BLaER1 treated with 17β-estradiol and CSF1 and Interleukin-3, amounts not matched to agents 10 nM and 100 nM (cell line): Measurements from ENCODE around the gene TLR7.

ENCODE experiments used
- H3K27ac ChIP-seq, 11 experiments: shearing (Covaris generic); formaldehyde crosslinking; 2 replicates each; pipeline ENCODE4 v1.8.1; 2022
- H3K27me3 ChIP-seq, 11 experiments: shearing (Covaris generic); formaldehyde crosslinking; 2 replicates each; pipeline ENCODE4 v1.8.1; 2022
- H3K36me3 ChIP-seq, 11 experiments: shearing (Covaris generic); formaldehyde crosslinking; 2 replicates each; pipeline ENCODE4 v1.8.1; 2022
- H3K4me1 ChIP-seq, 10 experiments: shearing (Covaris generic); formaldehyde crosslinking; 2 replicates each; pipeline ENCODE4 v1.8.1; 2022
- H3K4me2 ChIP-seq, 11 experiments: shearing (Covaris generic); formaldehyde crosslinking; 2 replicates each; pipeline ENCODE4 v1.8.1; 2022
- H3K4me3 ChIP-seq, 10 experiments: shearing (Covaris generic); formaldehyde crosslinking; 2 replicates each; pipeline ENCODE4 v1.8.1; 2022
- H3K9ac ChIP-seq, 11 experiments: shearing (Covaris generic); formaldehyde crosslinking; 2 replicates each; pipeline ENCODE4 v1.8.1; 2022
- H3K9me3 ChIP-seq, 11 experiments: shearing (Covaris generic); formaldehyde crosslinking; replicated peaks in 1 of 11; 2 replicates each; pipeline ENCODE4 v1.8.1; 2022
- H4K20me1 ChIP-seq, 11 experiments: shearing (Covaris generic); formaldehyde crosslinking; 2 replicates each; pipeline ENCODE4 v1.8.1; 2022
- Cebpa-rat ChIP-seq, 11 experiments: shearing (Covaris generic); IDR thresholded peaks; 2 replicates each; pipeline ENCODE4 v1.8.1; 2022

The TLR7 gene

GRCh38 chrX:12878536-12878935, 11.7 kb downstream of the TLR7 start:
- peaks cover 0 to 46% (median 10%) of the 10 kb centered on the region in 10 experiments; a peak in 10 of 20 replicates for H3K4me1 ChIP-seq
- no peaks in the 10 kb centered on the region; a peak in 4 of 22 replicates for H4K20me1 ChIP-seq
- no peak for TF ChIP-seq Cebpa-rat (IDR thresholded peaks at IDR 0.05)
- H3K27me3 ChIP-seq, result peaks cover 90 to 98% (median 96%) of the 10 kb centered on the region in 11 experiments
- peaks cover 0 to 52% (median 0%) of the 10 kb centered on the region in 11 experiments; a peak in 3 of 22 replicates for H3K36me3 ChIP-seq
- H3K27ac ChIP-seq, result no peak overlapping the region
- H3K9ac ChIP-seq, result no peak overlapping the region
- peaks cover 0 to 9% (median 0%) of the 10 kb centered on the region in 11 experiments; a peak in 1 of 22 replicates for H3K9me3 ChIP-seq
- H3K4me3 ChIP-seq, result no peak overlapping the region
- no peak overlapping the region for H3K4me2 ChIP-seq

GRCh38 chrX:12881914-12882313, 15.0 kb downstream of the TLR7 start:
- no peak overlapping the region for H3K9ac ChIP-seq
- H3K27ac ChIP-seq, result peak overlapping the region in 2 of 11 experiments; percentile 3 to 6; a peak in 2 of 22 replicates
- H3K4me3 ChIP-seq, result no peak overlapping the region
- peaks cover 0 to 85% (median 0%) of the 10 kb centered on the region in 11 experiments; a peak in 7 of 22 replicates for H3K36me3 ChIP-seq
- peaks cover 0 to 26% (median 4%) of the 10 kb centered on the region in 10 experiments; a peak in 6 of 20 replicates for H3K4me1 ChIP-seq
- peaks cover 0 to 26% (median 0%) of the 10 kb centered on the region in 11 experiments; a peak in 4 of 22 replicates for H3K9me3 ChIP-seq
- peaks cover 90 to 98% (median 97%) of the 10 kb centered on the region in 11 experiments for H3K27me3 ChIP-seq
- H3K4me2 ChIP-seq, result peak overlapping the region in 4 of 11 experiments; percentile 11 to 16 (median 14); a peak in 2 of 22 replicates
- no peak for TF ChIP-seq Cebpa-rat (IDR thresholded peaks at IDR 0.05)
- H4K20me1 ChIP-seq, result peaks cover 0 to 5% (median 0%) of the 10 kb centered on the region in 11 experiments; a peak in 3 of 22 replicates

GRCh38 chrX:12885508-12885907, 18.6 kb downstream of the TLR7 start:
- H3K27me3 ChIP-seq, result peaks cover 92 to 98% (median 97%) of the 10 kb centered on the region in 11 experiments

GRCh38 chrX:12886545-12886944, 19.7 kb downstream of the TLR7 start:
- Histone ChIP-seq H3K9ac (no peak overlapping the region), H3K4me3 (no peak overlapping the region), H3K4me1 (peaks cover 12 to 47% (median 23%) of the 10 kb centered on the region in 10 experiments), H3K27ac (no peak overlapping the region), H3K4me2 (no peak overlapping the region), H3K36me3 (peaks cover 0 to 68% (median 0%) of the 10 kb centered on the region in 11 experiments; a peak in 8 of 22 replicates), H3K27me3 (peaks cover 98 to 100% (median 100%) of the 10 kb centered on the region in 11 experiments), H3K9me3 (peaks cover 5 to 54% (median 11%) of the 10 kb centered on the region in 11 experiments; a peak in 15 of 22 replicates), H4K20me1 (peaks cover 0 to 5% (median 0%) of the 10 kb centered on the region in 11 experiments; a peak in 2 of 22 replicates)
- TF ChIP-seq Cebpa-rat (IDR thresholded peaks at IDR 0.05), result no peak

More at GRCh38 chrX:12885508-12885907, 18.6 kb downstream of the TLR7 start:
- peaks cover 5 to 54% (median 11%) of the 10 kb centered on the region in 11 experiments; a peak in 15 of 22 replicates for H3K9me3 ChIP-seq
- no peak for TF ChIP-seq Cebpa-rat (IDR thresholded peaks at IDR 0.05)
- no peak overlapping the region for H3K4me3 ChIP-seq
- no peak overlapping the region for H3K4me2 ChIP-seq
- peaks cover 1 to 38% (median 13%) of the 10 kb centered on the region in 10 experiments for H3K4me1 ChIP-seq
- peaks cover 0 to 5% (median 0%) of the 10 kb centered on the region in 11 experiments; a peak in 2 of 22 replicates for H4K20me1 ChIP-seq
- H3K36me3 ChIP-seq, result peaks cover 0 to 71% (median 0%) of the 10 kb centered on the region in 11 experiments; a peak in 8 of 22 replicates
- no peak overlapping the region for H3K27ac ChIP-seq
- H3K9ac ChIP-seq, result no peak overlapping the region

- TF ChIP-seq Cebpa-rat (IDR thresholded peaks at IDR 0.05), result no peak
- Histone ChIP-seq H3K9ac (no peak overlapping the region), H3K4me2 (no peak overlapping the region)
Observed at GRCh38 chrX:12887141-12887540, 20.3 kb downstream of the TLR7 start.

GRCh38 chrX:12887767-12888166, 20.9 kb downstream of the TLR7 start:
- H3K4me1 ChIP-seq, result peaks cover 24 to 48% (median 32%) of the 10 kb centered on the region in 10 experiments
- peaks cover 98 to 100% (median 100%) of the 10 kb centered on the region in 11 experiments for H3K27me3 ChIP-seq
- peaks cover 0 to 59% (median 0%) of the 10 kb centered on the region in 11 experiments; a peak in 8 of 22 replicates for H3K36me3 ChIP-seq
- no peak overlapping the region for H3K27ac ChIP-seq
- H3K9ac ChIP-seq, result no peak overlapping the region
- no peak overlapping the region for H3K4me3 ChIP-seq
- H4K20me1 ChIP-seq, result peaks cover 0 to 5% (median 0%) of the 10 kb centered on the region in 11 experiments; a peak in 1 of 22 replicates
- H3K4me2 ChIP-seq, result no peak overlapping the region
- TF ChIP-seq Cebpa-rat (IDR thresholded peaks at IDR 0.05), result no peak
- H3K9me3 ChIP-seq, result peaks cover 5 to 54% (median 11%) of the 10 kb centered on the region in 11 experiments; a peak in 15 of 22 replicates

More at GRCh38 chrX:12887141-12887540, 20.3 kb downstream of the TLR7 start:
- Histone ChIP-seq H3K27me3 (peaks cover 98 to 100% (median 100%) of the 10 kb centered on the region in 11 experiments), H4K20me1 (peaks cover 0 to 5% (median 0%) of the 10 kb centered on the region in 11 experiments; a peak in 2 of 22 replicates), H3K4me1 (peaks cover 18 to 47% (median 27%) of the 10 kb centered on the region in 10 experiments), H3K36me3 (peaks cover 0 to 65% (median 0%) of the 10 kb centered on the region in 11 experiments; a peak in 8 of 22 replicates), H3K4me3 (no peak overlapping the region), H3K27ac (no peak overlapping the region), H3K9me3 (peaks cover 5 to 54% (median 11%) of the 10 kb centered on the region in 11 experiments; a peak in 15 of 22 replicates)

- H3K27ac ChIP-seq, result peak overlapping the region; percentile 52 to 91 (median 79); a peak in 21 of 22 replicates
Observed at GRCh38 chrX:12890467-12890866, 23.6 kb downstream of the TLR7 start.

GRCh38 chrX:12891171-12891570, 24.3 kb downstream of the TLR7 start:
- Histone ChIP-seq H3K9me3 (peaks cover 0 to 37% (median 11%) of the 10 kb centered on the region in 11 experiments; a peak in 15 of 22 replicates), H3K9ac (peak overlapping the region in 9 of 11 experiments; percentile 40 to 78 (median 64); a peak in 14 of 22 replicates), H3K4me2 (peak overlapping the region; percentile 46 to 87 (median 70))

More at GRCh38 chrX:12890467-12890866, 23.6 kb downstream of the TLR7 start:
- peaks cover 0 to 44% (median 11%) of the 10 kb centered on the region in 11 experiments; a peak in 15 of 22 replicates for H3K9me3 ChIP-seq
- peak overlapping the region; percentile 46 to 87 (median 70) for H3K4me2 ChIP-seq
- H4K20me1 ChIP-seq, result peaks cover 0 to 4% (median 0%) of the 10 kb centered on the region in 11 experiments; a peak in 1 of 22 replicates
- H3K36me3 ChIP-seq, result peaks cover 0 to 34% (median 0%) of the 10 kb centered on the region in 11 experiments; a peak in 8 of 22 replicates
- peak in 2 of 11 experiments; percentile 43 to 63; a peak in 3 of 22 replicates for TF ChIP-seq Cebpa-rat (IDR thresholded peaks at IDR 0.05)
- H3K9ac ChIP-seq, result peak overlapping the region; percentile 32 to 78 (median 50); a peak in 19 of 22 replicates
- H3K4me3 ChIP-seq, result peak overlapping the region in 2 of 10 experiments; percentile 19 to 33; a peak in 2 of 20 replicates
- peaks cover 89 to 100% (median 94%) of the 10 kb centered on the region in 11 experiments for H3K27me3 ChIP-seq
- H3K4me1 ChIP-seq, result peaks cover 26 to 72% (median 43%) of the 10 kb centered on the region in 10 experiments

More at GRCh38 chrX:12891171-12891570, 24.3 kb downstream of the TLR7 start:
- H3K4me3 ChIP-seq, result peak overlapping the region in 2 of 10 experiments; percentile 19 to 33; a peak in 1 of 20 replicates
- peaks cover 0 to 27% (median 0%) of the 10 kb centered on the region in 11 experiments; a peak in 8 of 22 replicates for H3K36me3 ChIP-seq
- TF ChIP-seq Cebpa-rat (IDR thresholded peaks at IDR 0.05), result no peak
- peaks cover 82 to 98% (median 92%) of the 10 kb centered on the region in 11 experiments for H3K27me3 ChIP-seq
- no peaks in the 10 kb centered on the region for H4K20me1 ChIP-seq
- H3K27ac ChIP-seq, result peak overlapping the region; percentile 52 to 91 (median 79); a peak in 21 of 22 replicates
- H3K4me1 ChIP-seq, result peaks cover 26 to 79% (median 46%) of the 10 kb centered on the region in 10 experiments
